Thyroid gland (tissue), 4 donors: Measurements from ENCODE around the gene CUEDC1.

Source experiments
- POLR2A ChIP-seq, 2 donors: fragments of 450-650 bp; IDR thresholded peaks; one replicate each; pipeline ENCODE4 v1.6.1; 2017; ENCODE audit warnings: antibody characterized with exemption in 2 of 2, mild to moderate bottlenecking in 2 of 2, moderate library complexity in 1 of 2
- TF ChIP-seq, protein P1 (sequence below), 6 experiments: fragments of 200-600 bp in 3 of 6; fragments of 450-650 bp in 3 of 6; sonication (generic) in 3 of 6; IDR thresholded peaks; one replicate each; pipeline ENCODE4 v1.5.1; 2016 to 2019; ENCODE audit warnings: antibody characterized with exemption in 6 of 6, mild to moderate bottlenecking in 2 of 6, inconsistent platforms in 1 of 6, moderate library complexity in 1 of 6

DNA sequence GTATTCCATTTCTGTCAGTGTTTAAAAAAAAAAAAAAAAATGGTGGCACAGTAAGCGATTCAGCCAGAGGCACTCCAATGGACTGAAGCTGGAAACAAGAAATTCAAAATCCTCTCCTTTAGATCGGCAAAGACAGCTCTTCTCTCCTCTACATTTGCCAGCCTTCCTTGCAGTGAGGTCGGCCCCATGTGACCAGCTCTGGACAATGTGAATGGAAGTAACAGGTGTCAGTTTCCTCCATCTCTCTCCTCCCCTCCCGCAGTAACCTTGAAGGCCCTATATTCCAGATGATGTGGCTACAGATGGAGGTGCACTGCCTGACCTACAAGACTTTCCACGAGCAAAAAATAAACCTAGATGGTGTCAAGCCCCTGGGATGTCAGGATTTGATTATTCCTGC is 15.0 kb downstream of the CUEDC1 start:
- TF ChIP-seq, protein P1, sequence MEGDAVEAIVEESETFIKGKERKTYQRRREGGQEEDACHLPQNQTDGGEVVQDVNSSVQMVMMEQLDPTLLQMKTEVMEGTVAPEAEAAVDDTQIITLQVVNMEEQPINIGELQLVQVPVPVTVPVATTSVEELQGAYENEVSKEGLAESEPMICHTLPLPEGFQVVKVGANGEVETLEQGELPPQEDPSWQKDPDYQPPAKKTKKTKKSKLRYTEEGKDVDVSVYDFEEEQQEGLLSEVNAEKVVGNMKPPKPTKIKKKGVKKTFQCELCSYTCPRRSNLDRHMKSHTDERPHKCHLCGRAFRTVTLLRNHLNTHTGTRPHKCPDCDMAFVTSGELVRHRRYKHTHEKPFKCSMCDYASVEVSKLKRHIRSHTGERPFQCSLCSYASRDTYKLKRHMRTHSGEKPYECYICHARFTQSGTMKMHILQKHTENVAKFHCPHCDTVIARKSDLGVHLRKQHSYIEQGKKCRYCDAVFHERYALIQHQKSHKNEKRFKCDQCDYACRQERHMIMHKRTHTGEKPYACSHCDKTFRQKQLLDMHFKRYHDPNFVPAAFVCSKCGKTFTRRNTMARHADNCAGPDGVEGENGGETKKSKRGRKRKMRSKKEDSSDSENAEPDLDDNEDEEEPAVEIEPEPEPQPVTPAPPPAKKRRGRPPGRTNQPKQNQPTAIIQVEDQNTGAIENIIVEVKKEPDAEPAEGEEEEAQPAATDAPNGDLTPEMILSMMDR (IDR thresholded peaks at IDR 0.05): no peak
- TF ChIP-seq POLR2A (IDR thresholded peaks at IDR 0.05): no peak
